HepG2 (cell line): Measurements from ENCODE around the gene GLI3. TPM values are rescaled to one million over a fixed set of nuclear protein-coding genes. Genes with fewer than 3 reads are reported as not detected.

Source experiments
- ATAC-seq: fragments of 200-7000 bp; cut with Tn5 transposase; 3 replicates; pipeline ENCODE4 v1.9.1; 2020; ENCODE audit warnings: mild to moderate bottlenecking, moderate library complexity
- BruUV-seq: library from RNA; stranded (reverse); fragments of 400-500 nt; replicated peaks from 2 replicates; lab custom pipeline; 2021; lab: Mats Ljungman, UMichigan
- CTCF ChIA-PET: fragments of 300-600 bp; formaldehyde crosslinking; extraction: SDS; loops from one replicate; lab custom pipeline; 2021; ENCODE audit warnings: low total read pairs, inconsistent platforms, low intra/inter-chr PET ratio; lab: Yijun Ruan, JAX
- POLR2A ChIA-PET: fragments of 350-600 bp; sonication (Branson Sonifier 250); formaldehyde crosslinking; loops from one replicate; lab custom pipeline; 2020; ENCODE audit warnings: antibody characterized with exemption, inconsistent platforms; lab: Yijun Ruan, JAX
- DNase-seq: peaks from one replicate; pipeline ENCODE4 v3.0.0-alpha.2; 2015; ENCODE audit warnings: low spot score
- FAIRE-seq: peaks from 3 replicates; lab custom pipeline; 2011; peaks lifted over from hg19 to GRCh38; lab: Jason Lieb, UNC
- H2AFZ ChIP-seq: one replicate; pipeline ENCODE4 v1.6.1; 2011; ENCODE audit warnings: low read length, inconsistent platforms
- H3K27ac ChIP-seq: fragments of 300-600 bp; 3 replicates; pipeline ENCODE4 v1.8.0; 2011; ENCODE audit warnings: mixed run types, mild to moderate bottlenecking, mixed read lengths, low read length, inconsistent platforms; ENCODE audit not compliant: insufficient read depth; ENCODE audit errors: extremely low read length
- H3K27me3 ChIP-seq, 2 experiments: fragments of 200-600 bp in 1 of 2; 2 replicates in 1 of 2; 3 replicates in 1 of 2; pipeline versions ENCODE4 v1.6.0 to v1.8.0; 2011; ENCODE audit warnings: low read length in 2 of 2, mild to moderate bottlenecking in 2 of 2, moderate library complexity in 2 of 2, inconsistent platforms in 1 of 2; ENCODE audit not compliant: insufficient read depth in 2 of 2, control insufficient read depth in 1 of 2
- H3K36me3 ChIP-seq, 2 experiments: fragments of 200-600 bp in 1 of 2; replicated peaks in 1 of 2; 2 replicates in 1 of 2; 3 replicates in 1 of 2; pipeline versions ENCODE4 v1.5.1 to v1.8.0; 2011; ENCODE audit warnings: low read length in 2 of 2, inconsistent platforms in 1 of 2; ENCODE audit not compliant: insufficient read depth in 2 of 2, control insufficient read depth in 1 of 2
- H3K4me1 ChIP-seq: 2 replicates; pipeline ENCODE4 v1.5.1; 2012; ENCODE audit warnings: low read length, inconsistent platforms; ENCODE audit not compliant: insufficient read depth
- H3K4me2 ChIP-seq: 2 replicates; pipeline ENCODE4 v1.6.0; 2011; ENCODE audit warnings: low read depth, low read length, inconsistent platforms
- H3K4me3 ChIP-seq, 3 experiments: fragments of 200-600 bp in 1 of 3; sonication (generic), shearing (Covaris generic) in 1 of 3; replicated peaks in 1 of 3; 2 replicates each; pipeline ENCODE4 v1.5.1; 2011 to 2016; ENCODE audit warnings: low read length in 3 of 3, inconsistent platforms in 2 of 3, low read depth in 2 of 3, mild to moderate bottlenecking in 2 of 3, control low read depth in 1 of 3, mixed read lengths in 1 of 3; ENCODE audit not compliant: insufficient read depth in 1 of 3
- H3K79me2 ChIP-seq: one replicate; pipeline ENCODE4 v1.6.1; 2011; ENCODE audit warnings: low read length, inconsistent platforms; ENCODE audit not compliant: insufficient read depth
- H3K9ac ChIP-seq: 2 replicates; pipeline ENCODE4 v1.6.0; 2011; ENCODE audit warnings: mild to moderate bottlenecking, low read depth, low read length, inconsistent platforms; ENCODE audit not compliant: insufficient read depth
- H3K9me3 ChIP-seq: 2 replicates; pipeline ENCODE4 v1.5.1; 2012; ENCODE audit warnings: mild to moderate bottlenecking, low read length
- H4K20me1 ChIP-seq: 2 replicates; pipeline ENCODE4 v1.6.0; 2011; ENCODE audit warnings: inconsistent platforms, mild to moderate bottlenecking, low read length, moderate library complexity; ENCODE audit not compliant: insufficient read depth
- KAT2B ChIP-seq: fragments of 150-350 bp; IDR thresholded peaks from 2 replicates; pipeline ENCODE4 v1.6.1; 2014; ENCODE audit warnings: low read depth, low read length, borderline replicate concordance
- SIN3B ChIP-seq: fragments of 150-350 bp; IDR thresholded peaks from 2 replicates; pipeline ENCODE4 v1.6.1; 2014; ENCODE audit warnings: low read length
- SMAD9 ChIP-seq: sonication (generic); formaldehyde crosslinking; IDR thresholded peaks from 2 replicates; pipeline ENCODE4 v1.5.1; 2020; ENCODE audit warnings: mild to moderate bottlenecking, missing genetic modification reagents
- SOX6 ChIP-seq, 2 experiments: fragments of 450-650 bp in 1 of 2; sonication (generic) in 1 of 2; formaldehyde crosslinking in 1 of 2; IDR thresholded peaks; 2 replicates each; pipeline versions ENCODE4 v1.4.0 to v1.6.1; 2017 to 2020; ENCODE audit warnings: antibody characterized with exemption in 1 of 2, mild to moderate bottlenecking in 1 of 2, missing genetic modification reagents in 1 of 2
- ZFYVE20 ChIP-seq: sonication (generic); formaldehyde crosslinking; IDR thresholded peaks from 2 replicates; pipeline ENCODE4 v1.8.0; 2023; ENCODE audit warnings: low read depth, mild to moderate bottlenecking, moderate library complexity, missing genetic modification reagents, borderline replicate concordance
- ZMYM2 ChIP-seq: sonication (generic); formaldehyde crosslinking; IDR thresholded peaks from 2 replicates; pipeline ENCODE4 v1.8.0; 2022; ENCODE audit warnings: mild to moderate bottlenecking, missing genetic modification reagents
- ZNF841 ChIP-seq: sonication (generic); formaldehyde crosslinking; IDR thresholded peaks from 2 replicates; pipeline ENCODE4 v1.8.1; 2023; ENCODE audit warnings: missing genetic modification reagents, borderline replicate concordance
- WGBS: methylation state at CpG from one replicate; pipeline ENCODE4 v1.1.6; 2017; ENCODE audit warnings: low lambda C conversion rate; 5-methylcytosine and 5-hydroxymethylcytosine counted together
- in situ Hi-C: cut with HindIII; loops from 2 replicates; pipeline ENCODE4 v1.10.0; 2017; ENCODE audit warnings: low pct_unique_long_range_greater_than_20kb; ENCODE audit not compliant: extremely low pct_ligation_motif_present
- intact Hi-C: fragments of 100-400 bp; cut with micrococcal nuclease; formaldehyde crosslinking; loops from one replicate; pipeline ENCODE4 v1.10.0; 2022; ENCODE audit not compliant: unreplicated experiment
- polyA plus RNA-seq, 8 experiments: library from polyadenylated mRNA; depleted of rRNA in 3 of 8; stranded (reverse) in 7 of 8; unstranded in 1 of 8; fragments of >200 nt; fragmentation: Illumina TruSeq in 4 of 8; extraction: Trizol in 4 of 8; gene quantifications; 2 replicates each; pipeline versions ENCODE4 v1.2.1 to v1.2.3, GENCODE V29; 2011 to 2016; ENCODE audit warnings: low read depth in 4 of 8, missing spikeins in 1 of 8, mixed read lengths in 1 of 8; ENCODE audit not compliant: insufficient read depth in 1 of 8
- total RNA-seq, 5 experiments: library from RNA; depleted of rRNA; stranded (reverse); fragments of >200 nt; fragmentation: Illumina TruSeq; extraction: Trizol; gene quantifications; 2 replicates each; pipeline ENCODE4 v1.2.3, GENCODE V29; 2016; ENCODE audit warnings: low read depth in 1 of 5
- TF ChIP-seq, protein P1 (sequence below): sonication (generic); formaldehyde crosslinking; IDR thresholded peaks from 2 replicates; pipeline ENCODE4 v1.4.0; 2020; ENCODE audit warnings: missing genetic modification reagents, low read depth, mild to moderate bottlenecking, borderline replicate concordance
- TF ChIP-seq, protein P2 (sequence below): IDR thresholded peaks from 2 replicates; pipeline ENCODE4 v1.6.1; 2016; ENCODE audit warnings: missing compliant biosample characterization, missing genetic modification reagents, borderline replicate concordance
- TF ChIP-seq, protein P3 (sequence below): IDR thresholded peaks from 2 replicates; pipeline ENCODE4 v1.6.1; 2016; ENCODE audit warnings: low read depth
- TF ChIP-seq, protein P4 (sequence below), 2 experiments: sonication (generic) in 1 of 2; formaldehyde crosslinking in 1 of 2; IDR thresholded peaks; 2 replicates each; pipeline versions ENCODE4 v1.5.1 to v1.6.1; 2011 to 2020; ENCODE audit warnings: borderline replicate concordance in 1 of 2, low read depth in 1 of 2, low read length in 1 of 2, mild to moderate bottlenecking in 1 of 2, missing genetic modification reagents in 1 of 2, moderate library complexity in 1 of 2
- TF ChIP-seq, protein P5 (sequence below): IDR thresholded peaks from 2 replicates; pipeline ENCODE4 v1.6.1; 2012; ENCODE audit warnings: low read length, improper control_type of control experiment

The GLI3 gene
- total and polyA plus RNA-seq, 2 of the 13 experiments (the other 11 are each of a cell fraction or from before 2014, with no cell fraction given): not detected

DNA sequence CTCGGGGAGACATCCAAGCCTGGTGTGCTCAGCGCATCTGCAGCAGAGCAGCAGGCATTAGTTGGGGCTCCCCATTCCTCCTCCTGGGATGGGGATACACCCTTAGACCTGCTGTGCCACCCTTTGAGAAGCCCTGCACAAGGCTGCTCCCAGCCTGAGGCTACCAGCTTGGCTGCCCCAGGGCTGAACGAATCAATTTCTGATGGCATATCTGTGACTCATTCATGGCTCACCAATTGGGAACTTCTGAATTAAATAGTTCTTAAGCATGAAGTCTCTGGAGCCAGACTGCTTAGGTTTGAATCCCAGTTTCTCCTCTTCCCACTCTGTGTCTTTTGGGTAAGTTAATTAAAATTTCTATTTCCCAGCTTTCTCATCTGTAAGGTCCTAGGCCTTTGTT, 16.3 kb upstream of the GLI3 start (continued):
- TF ChIP-seq, protein P1, sequence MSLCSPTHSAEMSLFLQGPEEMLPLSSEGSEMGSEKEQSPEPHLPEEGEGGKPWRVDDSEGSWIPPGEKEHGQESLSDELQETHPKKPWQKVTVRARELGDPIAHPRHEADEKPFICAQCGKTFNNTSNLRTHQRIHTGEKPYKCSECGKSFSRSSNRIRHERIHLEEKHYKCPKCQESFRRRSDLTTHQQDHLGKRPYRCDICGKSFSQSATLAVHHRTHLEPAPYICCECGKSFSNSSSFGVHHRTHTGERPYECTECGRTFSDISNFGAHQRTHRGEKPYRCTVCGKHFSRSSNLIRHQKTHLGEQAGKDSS (CRISPR knock-in tag): no peak
- TF ChIP-seq KAT2B (no peak), ZNF841 (CRISPR knock-in tag) (no peak)
- TF ChIP-seq, protein P2, sequence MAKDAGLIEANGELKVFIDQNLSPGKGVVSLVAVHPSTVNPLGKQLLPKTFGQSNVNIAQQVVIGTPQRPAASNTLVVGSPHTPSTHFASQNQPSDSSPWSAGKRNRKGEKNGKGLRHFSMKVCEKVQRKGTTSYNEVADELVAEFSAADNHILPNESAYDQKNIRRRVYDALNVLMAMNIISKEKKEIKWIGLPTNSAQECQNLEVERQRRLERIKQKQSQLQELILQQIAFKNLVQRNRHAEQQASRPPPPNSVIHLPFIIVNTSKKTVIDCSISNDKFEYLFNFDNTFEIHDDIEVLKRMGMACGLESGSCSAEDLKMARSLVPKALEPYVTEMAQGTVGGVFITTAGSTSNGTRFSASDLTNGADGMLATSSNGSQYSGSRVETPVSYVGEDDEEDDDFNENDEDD (CRISPR knock-in tag): no peak

DNA sequence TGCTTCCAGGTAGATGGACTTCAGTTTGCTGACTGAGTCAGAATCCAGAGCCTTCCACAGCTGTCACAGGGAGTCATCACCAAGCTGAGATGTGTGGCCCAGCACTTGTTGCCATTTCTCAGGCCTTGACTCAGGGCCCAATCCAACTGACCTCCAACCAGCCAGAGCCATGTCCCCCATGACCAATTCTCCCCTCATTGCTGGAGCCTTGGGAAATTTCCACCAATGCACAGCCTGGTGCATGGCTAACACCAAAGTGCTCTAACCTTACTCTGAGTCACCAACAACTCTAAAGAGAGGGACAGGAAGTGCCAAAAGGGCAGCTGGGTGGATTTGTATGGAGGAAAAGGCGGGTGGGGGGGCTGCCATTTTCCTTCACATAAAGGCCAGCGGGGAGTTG, 13.4 kb upstream of the GLI3 start:
- 0% methylated on average over 2 of the region's 2 CpGs for WGBS
- FAIRE-seq: no peak
- TF ChIP-seq, protein P3, sequence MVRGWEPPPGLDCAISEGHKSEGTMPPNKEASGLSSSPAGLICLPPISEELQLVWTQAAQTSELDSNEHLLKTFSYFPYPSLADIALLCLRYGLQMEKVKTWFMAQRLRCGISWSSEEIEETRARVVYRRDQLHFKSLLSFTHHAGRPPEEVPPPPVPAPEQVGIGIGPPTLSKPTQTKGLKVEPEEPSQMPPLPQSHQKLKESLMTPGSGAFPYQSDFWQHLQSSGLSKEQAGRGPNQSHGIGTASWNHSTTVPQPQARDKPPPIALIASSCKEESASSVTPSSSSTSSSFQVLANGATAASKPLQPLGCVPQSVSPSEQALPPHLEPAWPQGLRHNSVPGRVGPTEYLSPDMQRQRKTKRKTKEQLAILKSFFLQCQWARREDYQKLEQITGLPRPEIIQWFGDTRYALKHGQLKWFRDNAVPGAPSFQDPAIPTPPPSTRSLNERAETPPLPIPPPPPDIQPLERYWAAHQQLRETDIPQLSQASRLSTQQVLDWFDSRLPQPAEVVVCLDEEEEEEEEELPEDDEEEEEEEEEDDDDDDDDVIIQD (CRISPR knock-in tag): no peak
- TF ChIP-seq, protein P4, sequence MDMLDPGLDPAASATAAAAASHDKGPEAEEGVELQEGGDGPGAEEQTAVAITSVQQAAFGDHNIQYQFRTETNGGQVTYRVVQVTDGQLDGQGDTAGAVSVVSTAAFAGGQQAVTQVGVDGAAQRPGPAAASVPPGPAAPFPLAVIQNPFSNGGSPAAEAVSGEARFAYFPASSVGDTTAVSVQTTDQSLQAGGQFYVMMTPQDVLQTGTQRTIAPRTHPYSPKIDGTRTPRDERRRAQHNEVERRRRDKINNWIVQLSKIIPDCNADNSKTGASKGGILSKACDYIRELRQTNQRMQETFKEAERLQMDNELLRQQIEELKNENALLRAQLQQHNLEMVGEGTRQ (IDR thresholded peaks at IDR 0.05; ENCODE audit: low read depth, low read length): no peak
- TF ChIP-seq, protein P4 (CRISPR knock-in tag; IDR thresholded peaks at IDR 0.05; ENCODE audit: borderline replicate concordance): no peak
- TF ChIP-seq, protein P5, sequence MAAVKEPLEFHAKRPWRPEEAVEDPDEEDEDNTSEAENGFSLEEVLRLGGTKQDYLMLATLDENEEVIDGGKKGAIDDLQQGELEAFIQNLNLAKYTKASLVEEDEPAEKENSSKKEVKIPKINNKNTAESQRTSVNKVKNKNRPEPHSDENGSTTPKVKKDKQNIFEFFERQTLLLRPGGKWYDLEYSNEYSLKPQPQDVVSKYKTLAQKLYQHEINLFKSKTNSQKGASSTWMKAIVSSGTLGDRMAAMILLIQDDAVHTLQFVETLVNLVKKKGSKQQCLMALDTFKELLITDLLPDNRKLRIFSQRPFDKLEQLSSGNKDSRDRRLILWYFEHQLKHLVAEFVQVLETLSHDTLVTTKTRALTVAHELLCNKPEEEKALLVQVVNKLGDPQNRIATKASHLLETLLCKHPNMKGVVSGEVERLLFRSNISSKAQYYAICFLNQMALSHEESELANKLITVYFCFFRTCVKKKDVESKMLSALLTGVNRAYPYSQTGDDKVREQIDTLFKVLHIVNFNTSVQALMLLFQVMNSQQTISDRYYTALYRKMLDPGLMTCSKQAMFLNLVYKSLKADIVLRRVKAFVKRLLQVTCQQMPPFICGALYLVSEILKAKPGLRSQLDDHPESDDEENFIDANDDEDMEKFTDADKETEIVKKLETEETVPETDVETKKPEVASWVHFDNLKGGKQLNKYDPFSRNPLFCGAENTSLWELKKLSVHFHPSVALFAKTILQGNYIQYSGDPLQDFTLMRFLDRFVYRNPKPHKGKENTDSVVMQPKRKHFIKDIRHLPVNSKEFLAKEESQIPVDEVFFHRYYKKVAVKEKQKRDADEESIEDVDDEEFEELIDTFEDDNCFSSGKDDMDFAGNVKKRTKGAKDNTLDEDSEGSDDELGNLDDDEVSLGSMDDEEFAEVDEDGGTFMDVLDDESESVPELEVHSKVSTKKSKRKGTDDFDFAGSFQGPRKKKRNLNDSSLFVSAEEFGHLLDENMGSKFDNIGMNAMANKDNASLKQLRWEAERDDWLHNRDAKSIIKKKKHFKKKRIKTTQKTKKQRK: no peak
- TF ChIP-seq SOX6 (IDR thresholded peaks at IDR 0.05): no peak
- no peak for TF ChIP-seq SOX6 (CRISPR knock-in tag; IDR thresholded peaks at IDR 0.05)
- no peak for TF ChIP-seq SMAD9 (CRISPR knock-in tag)
- no peak for TF ChIP-seq SIN3B
- TF ChIP-seq ZMYM2 (CRISPR knock-in tag): no peak
- no peak for TF ChIP-seq ZFYVE20 (CRISPR knock-in tag)

More for the DNA sequence above, 13.4 kb upstream of the GLI3 start:
- in situ Hi-C loops: no loop called here
- H3K4me3 ChIP-seq: no peak overlapping the region
- no peaks in the 10 kb centered on the region for H3K27me3 ChIP-seq
- no peak overlapping the region for H2AFZ ChIP-seq
- H3K36me3 ChIP-seq: no peaks in the 10 kb centered on the region
- H3K27ac ChIP-seq: no peak overlapping the region
- ChIA-PET POLR2A (no interaction called here), CTCF (no interaction called here)
- no TSS peak for BruUV-seq
- H4K20me1 ChIP-seq: no peaks in the 10 kb centered on the region
- H3K9ac ChIP-seq: no peak overlapping the region
- no peaks in the 10 kb centered on the region for H3K9me3 ChIP-seq
- H3K79me2 ChIP-seq: no peaks in the 10 kb centered on the region
- H3K4me2 ChIP-seq: no peak overlapping the region
- intact Hi-C loops: no loop called here
- no peak for ATAC-seq
- H3K4me1 ChIP-seq: no peaks in the 10 kb centered on the region
- no peak for DNase-seq
